WTC11 (cell line): ENCODE data around the gene STARD8. TPM values are rescaled to one million over a fixed set of nuclear protein-coding genes. Genes with fewer than 3 reads are reported as not detected.

Source experiments
- ATAC-seq: fragments of 200-7000 bp; cut with Tn5 transposase; 2 replicates; pipeline ENCODE4 v1.10.0; 2021; ENCODE audit warnings: mild to moderate bottlenecking, moderate library complexity
- CTCF ChIA-PET: fragments of 300-600 bp; sonication (Branson Sonifier 250); formaldehyde crosslinking; loops from one replicate; lab custom pipeline; 2021; ENCODE audit warnings: antibody characterized with exemption; lab: Charles Lee
- POLR2A ChIA-PET: fragments of 350-600 bp; sonication (Branson Sonifier 250); formaldehyde crosslinking; loops from one replicate; lab custom pipeline; 2021; ENCODE audit warnings: antibody characterized with exemption; lab: Charles Lee
- DNase-seq: peaks from one replicate; pipeline ENCODE4 v3.0.0; 2021; ENCODE audit warnings: low spot score
- H3K27ac Mint-ChIP-seq: 2 replicates; pipeline ENCODE4 v1.8.0; 2021; ENCODE audit warnings: mixed read lengths
- H3K27me3 Mint-ChIP-seq: 2 replicates; pipeline ENCODE4 v1.8.0; 2021; ENCODE audit warnings: low read depth, mild to moderate bottlenecking, moderate library complexity, mixed read lengths
- H3K36me3 Mint-ChIP-seq: 2 replicates; pipeline ENCODE4 v1.8.0; 2021; ENCODE audit warnings: mixed read lengths
- H3K4me1 Mint-ChIP-seq: 2 replicates; pipeline ENCODE4 v1.8.0; 2022; ENCODE audit warnings: mixed read lengths
- H3K4me3 Mint-ChIP-seq: 2 replicates; pipeline ENCODE4 v1.8.0; 2021; ENCODE audit warnings: mild to moderate bottlenecking, moderate library complexity, mixed read lengths
- H3K9me3 Mint-ChIP-seq: 2 replicates; pipeline ENCODE4 v1.8.0; 2021; ENCODE audit warnings: mixed read lengths
- AR ChIP-seq: fragments of 250-450 bp; sonication (Bioruptor Pico); IDR thresholded peaks from 2 replicates; pipeline ENCODE4 v1.9.0; 2021; ENCODE audit warnings: mild to moderate bottlenecking
- ATF6 ChIP-seq: sonication (generic); formaldehyde crosslinking; IDR thresholded peaks from 2 replicates; pipeline ENCODE4 v1.8.1; 2023; ENCODE audit warnings: mild to moderate bottlenecking, missing genetic modification reagents
- ELF4 ChIP-seq: sonication (generic); formaldehyde crosslinking; IDR thresholded peaks from 2 replicates; pipeline ENCODE4 v1.8.1; 2022; ENCODE audit warnings: low read depth, mild to moderate bottlenecking, moderate library complexity, missing genetic modification reagents
- ESRRA ChIP-seq: sonication (generic); formaldehyde crosslinking; IDR thresholded peaks from 2 replicates; pipeline ENCODE4 v1.8.1; 2022; ENCODE audit warnings: mild to moderate bottlenecking, missing genetic modification reagents, borderline replicate concordance
- ETV6 ChIP-seq: sonication (generic); formaldehyde crosslinking; IDR thresholded peaks from 2 replicates; pipeline ENCODE4 v1.8.1; 2022; ENCODE audit warnings: mild to moderate bottlenecking, missing genetic modification reagents
- FOXJ3 ChIP-seq: sonication (generic); formaldehyde crosslinking; IDR thresholded peaks from 2 replicates; pipeline ENCODE4 v1.9.0; 2021; ENCODE audit warnings: missing genetic modification reagents, mild to moderate bottlenecking, borderline replicate concordance
- FOXK1 ChIP-seq: sonication (generic); formaldehyde crosslinking; IDR thresholded peaks from 2 replicates; pipeline ENCODE4 v1.8.0; 2022; ENCODE audit warnings: mild to moderate bottlenecking, moderate library complexity, missing genetic modification reagents
- JAZF1 ChIP-seq: fragments of 250-450 bp; sonication (Bioruptor Pico); IDR thresholded peaks from 2 replicates; pipeline ENCODE4 v1.9.0; 2021; ENCODE audit warnings: moderate library complexity, mild to moderate bottlenecking, inconsistent platforms
- JUN ChIP-seq: sonication (generic); formaldehyde crosslinking; IDR thresholded peaks from 2 replicates; pipeline ENCODE4 v1.8.0; 2023; ENCODE audit warnings: mild to moderate bottlenecking, missing genetic modification reagents
- NFATC4 ChIP-seq: fragments of 250-450 bp; sonication (Bioruptor Pico); IDR thresholded peaks from 2 replicates; pipeline ENCODE4 v1.9.0; 2021; ENCODE audit warnings: mild to moderate bottlenecking
- RORB ChIP-seq: fragments of 250-450 bp; sonication (Bioruptor Pico); IDR thresholded peaks from 2 replicates; pipeline ENCODE4 v1.9.0; 2021; ENCODE audit warnings: mild to moderate bottlenecking
- SP1 ChIP-seq: sonication (generic); formaldehyde crosslinking; conservative IDR thresholded peaks from 2 replicates; pipeline ENCODE4 v1.8.1; 2022; ENCODE audit warnings: missing genetic modification reagents
- TCF7 ChIP-seq: sonication (generic); formaldehyde crosslinking; IDR thresholded peaks from 2 replicates; pipeline ENCODE4 v1.8.0; 2022; ENCODE audit warnings: mild to moderate bottlenecking, low read depth, missing genetic modification reagents, moderate library complexity
- TEAD1 ChIP-seq: sonication (generic); formaldehyde crosslinking; IDR thresholded peaks from 2 replicates; pipeline ENCODE4 v1.8.0; 2022; ENCODE audit warnings: mild to moderate bottlenecking, missing genetic modification reagents
- TEAD4 ChIP-seq: sonication (generic); formaldehyde crosslinking; IDR thresholded peaks from 2 replicates; pipeline ENCODE4 v1.8.0; 2022; ENCODE audit warnings: mild to moderate bottlenecking, missing genetic modification reagents
- ZBTB43 ChIP-seq: sonication (generic); formaldehyde crosslinking; IDR thresholded peaks from 2 replicates; pipeline ENCODE4 v1.8.1; 2023; ENCODE audit warnings: mild to moderate bottlenecking, missing genetic modification reagents
- ZNF232 ChIP-seq: sonication (generic); formaldehyde crosslinking; IDR thresholded peaks from 2 replicates; pipeline ENCODE4 v1.8.0; 2022; ENCODE audit warnings: mild to moderate bottlenecking, missing genetic modification reagents
- ZNF263 ChIP-seq: sonication (generic); formaldehyde crosslinking; IDR thresholded peaks from 2 replicates; pipeline ENCODE4 v1.8.1; 2022; ENCODE audit warnings: low read depth, mild to moderate bottlenecking, moderate library complexity, missing genetic modification reagents
- ZNF317 ChIP-seq: sonication (generic); formaldehyde crosslinking; IDR thresholded peaks from 2 replicates; pipeline ENCODE4 v1.8.1; 2023; ENCODE audit warnings: low read depth, mild to moderate bottlenecking, moderate library complexity, missing genetic modification reagents, borderline replicate concordance
- total RNA-seq: library from RNA; stranded (reverse); gene quantifications from 3 replicates; pipeline ENCODE4 v1.2.3, GENCODE V29; 2021
- TF ChIP-seq, protein P1 (sequence below): fragments of 200-600 bp; IDR thresholded peaks from 2 replicates; pipeline ENCODE4 v1.8.0; 2022; ENCODE audit warnings: antibody characterized with exemption
- TF ChIP-seq, protein P2 (sequence below): fragments of 250-450 bp; sonication (Bioruptor Pico); conservative IDR thresholded peaks from 2 replicates; pipeline ENCODE4 v1.9.0; 2021; ENCODE audit warnings: mild to moderate bottlenecking

The STARD8 gene
- total RNA-seq, 1 experiment from 2014 or later, result 8.5 TPM

- H3K9me3 Mint-ChIP-seq, result no peaks in the 10 kb centered on the region
- POLR2A ChIA-PET, result no interaction called here
- H3K36me3 Mint-ChIP-seq, result no peaks in the 10 kb centered on the region; the same call in 1 of the 2 replicates
- ATAC-seq, result no peak
- DNase-seq, result no peak
- H3K27me3 Mint-ChIP-seq, result no peaks in the 10 kb centered on the region
- no peak overlapping the region for H3K4me3 Mint-ChIP-seq
- TF ChIP-seq ZNF263 (CRISPR knock-in tag) (no peak), ZBTB43 (no peak), TEAD4 (CRISPR knock-in tag) (no peak), RORB (CRISPR knock-in tag) (no peak)
- no peak overlapping the region for H3K27ac Mint-ChIP-seq
- CTCF ChIA-PET, result no interaction called here
- peaks cover 16% of the 10 kb centered on the region for H3K4me1 Mint-ChIP-seq
Observed at GRCh38 chrX:68711845-68712244, 64.4 kb downstream of the STARD8 start.

- H3K4me1 Mint-ChIP-seq, result peaks cover 12% of the 10 kb centered on the region
- ChIA-PET CTCF (interaction anchor here (1.2 kb wide), 1 partner anchor 93 kb away, joined by 5 read pairs; no protein-coding TSS in a partner anchor), POLR2A (no interaction called here)
- no peaks in the 10 kb centered on the region; the same call in 1 of the 2 replicates for H3K36me3 Mint-ChIP-seq
- H3K4me3 Mint-ChIP-seq, result no peak overlapping the region
- ATAC-seq (no peak), DNase-seq (no peak)
- no peak for TF ChIP-seq JAZF1 (CRISPR knock-in tag)
- no peak for TF ChIP-seq ELF4
- TF ChIP-seq, protein P1, sequence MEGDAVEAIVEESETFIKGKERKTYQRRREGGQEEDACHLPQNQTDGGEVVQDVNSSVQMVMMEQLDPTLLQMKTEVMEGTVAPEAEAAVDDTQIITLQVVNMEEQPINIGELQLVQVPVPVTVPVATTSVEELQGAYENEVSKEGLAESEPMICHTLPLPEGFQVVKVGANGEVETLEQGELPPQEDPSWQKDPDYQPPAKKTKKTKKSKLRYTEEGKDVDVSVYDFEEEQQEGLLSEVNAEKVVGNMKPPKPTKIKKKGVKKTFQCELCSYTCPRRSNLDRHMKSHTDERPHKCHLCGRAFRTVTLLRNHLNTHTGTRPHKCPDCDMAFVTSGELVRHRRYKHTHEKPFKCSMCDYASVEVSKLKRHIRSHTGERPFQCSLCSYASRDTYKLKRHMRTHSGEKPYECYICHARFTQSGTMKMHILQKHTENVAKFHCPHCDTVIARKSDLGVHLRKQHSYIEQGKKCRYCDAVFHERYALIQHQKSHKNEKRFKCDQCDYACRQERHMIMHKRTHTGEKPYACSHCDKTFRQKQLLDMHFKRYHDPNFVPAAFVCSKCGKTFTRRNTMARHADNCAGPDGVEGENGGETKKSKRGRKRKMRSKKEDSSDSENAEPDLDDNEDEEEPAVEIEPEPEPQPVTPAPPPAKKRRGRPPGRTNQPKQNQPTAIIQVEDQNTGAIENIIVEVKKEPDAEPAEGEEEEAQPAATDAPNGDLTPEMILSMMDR, result no peak
- TF ChIP-seq SP1 (CRISPR knock-in tag), result no peak
- TF ChIP-seq ZNF232 (CRISPR knock-in tag), result no peak
- no peak for TF ChIP-seq ATF6 (CRISPR knock-in tag)
- TF ChIP-seq ETV6, result no peak
- no peak for TF ChIP-seq ESRRA (CRISPR knock-in tag)
- no peak for TF ChIP-seq JUN (CRISPR knock-in tag)
- TF ChIP-seq FOXJ3, result no peak
- TF ChIP-seq TEAD1 (CRISPR knock-in tag), result no peak
- TF ChIP-seq NFATC4 (CRISPR knock-in tag), result no peak
- TF ChIP-seq ZNF317, result no peak
- TF ChIP-seq, protein P2, sequence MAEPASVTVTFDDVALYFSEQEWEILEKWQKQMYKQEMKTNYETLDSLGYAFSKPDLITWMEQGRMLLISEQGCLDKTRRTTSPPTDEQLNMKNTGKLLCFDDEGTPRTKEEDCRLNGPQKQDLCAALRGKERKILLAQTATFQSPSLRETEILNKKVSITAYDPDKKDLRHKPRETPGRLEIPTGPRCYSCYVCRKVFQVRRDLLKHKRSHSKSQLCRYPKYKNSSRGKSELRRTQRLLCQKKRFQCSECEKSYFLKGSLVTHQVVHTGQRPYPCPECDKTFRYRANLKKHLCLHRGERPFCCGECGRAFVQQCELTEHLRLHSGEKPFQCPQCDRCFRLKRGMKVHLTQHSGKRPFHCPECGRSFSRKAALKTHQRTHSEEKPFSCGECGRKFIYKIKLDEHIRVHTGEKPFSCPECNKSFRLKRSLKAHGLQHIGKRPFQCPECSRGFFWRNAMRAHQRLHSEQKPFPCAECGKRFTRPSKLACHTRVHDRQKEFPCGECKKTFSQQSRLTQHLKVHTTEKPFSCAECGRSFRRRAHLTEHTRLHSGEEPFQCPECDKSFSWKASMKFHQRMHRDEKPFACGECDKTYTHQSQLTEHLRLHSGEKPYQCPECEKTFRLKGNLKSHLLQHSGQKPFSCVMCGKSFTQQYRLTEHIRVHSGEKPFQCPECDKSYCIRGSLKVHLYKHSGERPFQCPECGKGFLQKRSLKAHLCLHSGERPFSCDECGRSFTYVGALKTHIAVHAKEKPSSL (CRISPR knock-in tag), result no peak
- no peak for TF ChIP-seq AR (CRISPR knock-in tag)
- no peak for TF ChIP-seq TCF7 (CRISPR knock-in tag)
- TF ChIP-seq ZBTB43, result no peak
- no peak for TF ChIP-seq FOXK1
- no peaks in the 10 kb centered on the region for H3K27me3 Mint-ChIP-seq
- H3K27ac Mint-ChIP-seq, result no peak overlapping the region
- no peaks in the 10 kb centered on the region for H3K9me3 Mint-ChIP-seq
Observed at GRCh38 chrX:68714856-68715255, 67.4 kb downstream of the STARD8 start.
